WI38 (cell line): ENCODE results near the gene OXSR1.

ENCODE experiments used
- H3K4me3 ChIP-seq: 2 replicates; pipeline ENCODE4 v1.5.1; 2011; ENCODE audit warnings: low read depth, mild to moderate bottlenecking, control low read depth, low read length
- TF ChIP-seq, protein P1 (sequence below): IDR thresholded peaks from 2 replicates; pipeline ENCODE4 v1.5.1; 2012; ENCODE audit warnings: low read depth, mild to moderate bottlenecking, control low read depth, low read length

OXSR1 gene

DNA sequence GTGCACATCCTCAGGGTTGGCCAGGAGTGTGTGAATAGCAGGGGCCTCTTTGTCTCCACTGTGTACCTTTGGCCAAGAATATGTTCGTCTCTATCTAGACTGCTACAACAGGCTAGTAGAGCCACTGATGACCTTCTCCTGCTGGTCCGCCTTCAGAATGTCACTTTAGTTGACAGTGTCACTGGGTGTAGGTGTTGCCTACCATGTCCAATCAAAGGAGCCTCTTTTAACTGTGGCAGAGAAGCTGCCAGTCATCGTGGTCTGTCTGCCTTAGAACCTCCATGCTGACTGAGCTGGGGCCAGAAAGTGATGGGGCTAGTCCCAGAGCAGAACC, 40.1 kb downstream of the OXSR1 start:
- H3K4me3 ChIP-seq: no peak overlapping the region
- TF ChIP-seq, protein P1, sequence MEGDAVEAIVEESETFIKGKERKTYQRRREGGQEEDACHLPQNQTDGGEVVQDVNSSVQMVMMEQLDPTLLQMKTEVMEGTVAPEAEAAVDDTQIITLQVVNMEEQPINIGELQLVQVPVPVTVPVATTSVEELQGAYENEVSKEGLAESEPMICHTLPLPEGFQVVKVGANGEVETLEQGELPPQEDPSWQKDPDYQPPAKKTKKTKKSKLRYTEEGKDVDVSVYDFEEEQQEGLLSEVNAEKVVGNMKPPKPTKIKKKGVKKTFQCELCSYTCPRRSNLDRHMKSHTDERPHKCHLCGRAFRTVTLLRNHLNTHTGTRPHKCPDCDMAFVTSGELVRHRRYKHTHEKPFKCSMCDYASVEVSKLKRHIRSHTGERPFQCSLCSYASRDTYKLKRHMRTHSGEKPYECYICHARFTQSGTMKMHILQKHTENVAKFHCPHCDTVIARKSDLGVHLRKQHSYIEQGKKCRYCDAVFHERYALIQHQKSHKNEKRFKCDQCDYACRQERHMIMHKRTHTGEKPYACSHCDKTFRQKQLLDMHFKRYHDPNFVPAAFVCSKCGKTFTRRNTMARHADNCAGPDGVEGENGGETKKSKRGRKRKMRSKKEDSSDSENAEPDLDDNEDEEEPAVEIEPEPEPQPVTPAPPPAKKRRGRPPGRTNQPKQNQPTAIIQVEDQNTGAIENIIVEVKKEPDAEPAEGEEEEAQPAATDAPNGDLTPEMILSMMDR: no peak

- TF ChIP-seq, protein P1: no peak
- no peak overlapping the region for H3K4me3 ChIP-seq
Measured at GRCh38 chr3:38207254-38208003, 42.1 kb downstream of the OXSR1 start.

DNA sequence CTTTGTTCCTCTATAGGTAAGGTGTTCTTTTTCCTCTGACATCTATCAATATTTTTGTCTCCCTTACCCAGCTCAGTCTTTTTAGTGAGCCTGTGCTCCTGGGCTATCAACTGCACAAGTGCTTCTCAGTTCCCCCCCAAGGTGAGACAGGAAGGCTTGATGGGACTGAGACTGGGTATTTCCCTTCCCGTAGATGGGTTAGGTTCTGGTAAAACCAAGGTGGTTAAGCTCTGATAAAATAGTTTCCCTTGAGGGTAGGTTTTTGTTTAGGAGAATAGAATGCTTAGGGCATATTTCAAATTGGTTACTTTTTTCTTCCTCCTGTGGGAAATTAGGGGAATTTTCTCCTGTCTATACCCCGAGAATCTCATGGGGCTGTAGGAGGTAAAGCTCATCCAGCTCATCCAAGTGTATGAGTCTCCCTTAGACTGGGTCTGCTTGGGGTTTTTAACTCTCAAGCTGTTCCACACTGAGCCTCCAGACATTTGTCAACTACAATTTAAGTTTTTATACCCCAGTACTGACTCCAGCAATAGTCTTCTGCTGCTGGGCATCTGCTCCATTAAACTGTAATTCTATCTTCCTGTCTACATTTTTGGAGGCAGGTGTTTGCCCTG, 44.9 kb downstream of the OXSR1 start:
- TF ChIP-seq, protein P1: no peak
- H3K4me3 ChIP-seq: no peak overlapping the region

DNA sequence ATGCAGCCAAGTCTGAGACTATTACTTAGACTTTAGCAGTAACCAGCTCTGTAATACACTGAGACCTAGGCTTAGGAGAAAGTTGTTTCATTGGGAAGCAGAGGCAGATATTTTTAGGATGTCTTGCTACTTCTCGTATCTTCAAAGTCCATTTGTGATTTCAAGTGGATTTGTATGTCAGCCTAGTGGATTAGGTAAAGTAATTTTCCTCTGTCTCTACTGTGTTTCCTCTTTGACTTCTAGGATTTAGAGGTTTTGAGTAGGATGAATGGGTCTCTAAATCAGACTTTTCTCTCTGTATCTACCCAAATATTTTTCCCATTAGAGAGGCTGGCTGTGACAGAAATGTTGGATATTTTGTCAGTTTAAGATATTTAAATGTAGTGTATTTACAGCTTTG, 46.8 kb downstream of the OXSR1 start:
- TF ChIP-seq, protein P1: no peak
- no peak overlapping the region for H3K4me3 ChIP-seq

DNA sequence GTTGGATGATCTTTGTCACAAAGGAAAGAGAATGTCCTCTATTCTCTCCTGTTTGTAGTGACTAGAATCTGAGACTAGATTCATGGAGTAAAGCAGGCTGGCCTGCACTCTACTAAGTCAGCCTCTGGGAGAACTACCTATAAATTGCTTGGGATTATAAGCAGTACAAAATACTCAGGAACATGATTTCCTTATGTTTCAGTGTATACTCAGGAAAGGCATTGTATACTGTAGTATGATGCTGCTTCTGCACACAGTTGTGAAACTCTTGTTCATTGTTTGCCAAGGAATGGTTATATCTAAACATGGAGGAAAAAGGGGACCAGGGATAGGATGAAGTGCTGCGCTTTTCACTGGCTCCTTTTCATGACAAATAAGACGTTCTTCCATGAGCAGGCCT, 49.2 kb downstream of the OXSR1 start:
- TF ChIP-seq, protein P1: no peak
- H3K4me3 ChIP-seq: no peak overlapping the region

DNA sequence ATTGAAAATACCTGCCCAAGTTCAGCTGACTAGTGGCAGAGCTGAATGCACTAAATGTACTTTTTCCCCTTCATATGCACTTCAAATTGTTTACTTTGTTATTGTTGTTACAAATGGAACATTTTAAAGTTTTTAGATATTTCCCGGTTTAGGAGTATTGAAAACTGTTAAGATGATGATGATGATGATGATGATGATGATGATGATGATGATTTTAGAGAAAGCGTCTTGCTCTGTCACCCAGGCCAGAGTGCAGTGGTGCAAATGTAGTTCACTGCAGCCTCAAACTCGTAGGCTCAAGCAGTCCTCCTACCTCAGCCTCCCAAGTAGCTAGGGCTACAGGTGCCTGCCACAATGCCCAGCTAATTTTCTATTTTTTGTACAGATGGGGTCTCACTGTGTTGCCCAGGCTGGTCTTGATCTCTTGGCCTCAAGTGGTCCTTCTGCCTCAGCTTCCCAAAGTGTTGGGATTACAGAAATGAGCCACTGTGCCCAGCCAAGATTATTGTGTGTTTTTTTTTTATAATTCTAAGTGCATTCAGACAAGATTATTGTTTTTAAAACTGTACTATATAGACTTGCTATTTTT, 54.4 kb downstream of the OXSR1 start:
- TF ChIP-seq, protein P1: no peak
- no peak overlapping the region for H3K4me3 ChIP-seq

DNA sequence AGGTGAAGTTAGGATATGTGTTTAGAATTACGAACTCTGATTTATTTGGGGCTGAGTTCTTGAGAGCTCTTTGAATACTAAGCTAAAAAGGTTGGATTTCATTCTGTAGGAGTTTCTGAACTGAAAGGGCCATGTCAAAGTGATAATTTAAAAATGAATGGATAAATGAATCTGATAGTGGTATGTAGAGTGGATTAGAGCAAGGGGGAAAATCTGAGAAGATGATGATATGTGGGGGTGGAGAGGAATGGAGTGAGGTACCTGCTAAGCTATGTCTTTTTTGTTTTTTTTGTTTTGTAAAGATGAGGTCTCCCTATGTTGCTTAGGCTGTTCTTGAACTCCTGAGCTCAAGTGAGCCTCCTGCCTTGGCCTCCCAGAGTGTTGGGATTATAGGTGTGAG, 55.7 kb downstream of the OXSR1 start:
- TF ChIP-seq, protein P1: no peak
- H3K4me3 ChIP-seq: no peak overlapping the region
